Measurements from ENCODE around the gene SLC37A1. TPM values are rescaled to one million over a fixed set of nuclear protein-coding genes. Genes with fewer than 3 reads are reported as not detected.

Gene SLC37A1
- total and polyA plus RNA-seq, 5 donors from 2014 or later: 2.8 to 18.8 (median 3.6) TPM

- ATAC-seq (ENCODE audit: low read depth in 2 of 2) (no peak), DNase-seq (no peak)
- H3K27ac ChIP-seq (ENCODE audit: insufficient read depth, low read length, poor library complexity, severe bottlenecking): no peak overlapping the region
- H3K27me3 ChIP-seq (ENCODE audit: control insufficient read depth, insufficient read depth, low read length): no peaks in the 10 kb centered on the region
- no peak overlapping the region for H3K4me3 Mint-ChIP-seq
- no peaks in the 10 kb centered on the region for H3K4me1 ChIP-seq (ENCODE audit: control insufficient read depth, insufficient read depth, low read length, poor library complexity, severe bottlenecking)
- no peaks in the 10 kb centered on the region for H3K27me3 Mint-ChIP-seq
- peak overlapping the region in 1 of 3 donors; percentile 38 for H3K27ac Mint-ChIP-seq
- peaks cover 5% of the 10 kb centered on the region for H3K36me3 ChIP-seq (ENCODE audit: control insufficient read depth, insufficient read depth, low read length)
- H3K4me1 Mint-ChIP-seq: no peaks in the 10 kb centered on the region
- H3K9me3 ChIP-seq (ENCODE audit: control insufficient read depth in 2 of 2, low read length in 2 of 2): peaks cover 6 to 10% of the 10 kb centered on the region in 2 experiments
- H3K36me3 Mint-ChIP-seq: peaks cover 15% of the 10 kb centered on the region
- H3K9me3 Mint-ChIP-seq: peaks cover 0 to 12% (median 4%) of the 10 kb centered on the region in 7 donors
- H3K4me3 ChIP-seq (ENCODE audit: low read depth, low read length): no peak overlapping the region
These were observed 65.9 kb downstream of the SLC37A1 start for GRCh38 chr21:42579456-42580075.

GRCh38 chr21:42580076-42580792 lies 66.6 kb downstream of the SLC37A1 start:
- peaks cover 4% of the 10 kb centered on the region for H3K36me3 ChIP-seq (ENCODE audit: control insufficient read depth, insufficient read depth, low read length)
- H3K27ac Mint-ChIP-seq: no peak overlapping the region
- ATAC-seq (ENCODE audit: low read depth in 2 of 2) (no peak), DNase-seq (no peak)
- H3K27me3 ChIP-seq (ENCODE audit: control insufficient read depth, insufficient read depth, low read length): no peaks in the 10 kb centered on the region
- peaks cover 15% of the 10 kb centered on the region for H3K36me3 Mint-ChIP-seq
- H3K4me1 ChIP-seq (ENCODE audit: control insufficient read depth, insufficient read depth, low read length, poor library complexity, severe bottlenecking): no peaks in the 10 kb centered on the region
- no peaks in the 10 kb centered on the region for H3K27me3 Mint-ChIP-seq
- H3K9me3 Mint-ChIP-seq: peaks cover 0 to 12% (median 4%) of the 10 kb centered on the region in 7 donors
- no peak overlapping the region for H3K4me3 Mint-ChIP-seq
- H3K27ac ChIP-seq (ENCODE audit: insufficient read depth, low read length, poor library complexity, severe bottlenecking): no peak overlapping the region
- H3K4me1 Mint-ChIP-seq: no peaks in the 10 kb centered on the region
- H3K9me3 ChIP-seq (ENCODE audit: control insufficient read depth in 2 of 2, low read length in 2 of 2): peaks cover 6 to 10% of the 10 kb centered on the region in 2 experiments
- no peak overlapping the region for H3K4me3 ChIP-seq (ENCODE audit: low read depth, low read length)

- Histone ChIP-seq H3K4me1 (ENCODE audit: control insufficient read depth, insufficient read depth, low read length, poor library complexity, severe bottlenecking) (no peaks in the 10 kb centered on the region), H3K9me3 (ENCODE audit: control insufficient read depth in 2 of 2, low read length in 2 of 2) (peaks cover 6 to 10% of the 10 kb centered on the region in 2 experiments), H3K36me3 (ENCODE audit: control insufficient read depth, insufficient read depth, low read length) (peaks cover 2% of the 10 kb centered on the region), H3K27me3 (ENCODE audit: control insufficient read depth, insufficient read depth, low read length) (no peaks in the 10 kb centered on the region), H3K27ac (ENCODE audit: insufficient read depth, low read length, poor library complexity, severe bottlenecking) (no peak overlapping the region), H3K4me3 (ENCODE audit: low read depth, low read length) (no peak overlapping the region)
- H3K4me3 Mint-ChIP-seq: no peak overlapping the region
- peaks cover 9% of the 10 kb centered on the region for H3K36me3 Mint-ChIP-seq
- H3K27ac Mint-ChIP-seq: no peak overlapping the region
- no peaks in the 10 kb centered on the region for H3K4me1 Mint-ChIP-seq
- ATAC-seq (ENCODE audit: low read depth in 2 of 2) (no peak), DNase-seq (no peak)
- H3K27me3 Mint-ChIP-seq: no peaks in the 10 kb centered on the region
- peaks cover 0 to 11% (median 4%) of the 10 kb centered on the region in 7 donors for H3K9me3 Mint-ChIP-seq
These were observed 67.2 kb downstream of the SLC37A1 start for GRCh38 chr21:42580793-42581321.

GRCh38 chr21:42581336-42581992 lies 67.8 kb downstream of the SLC37A1 start:
- no peak overlapping the region for H3K27ac Mint-ChIP-seq
- H3K9me3 Mint-ChIP-seq: peaks cover 0 to 6% (median 4%) of the 10 kb centered on the region in 7 donors
- H3K27me3 Mint-ChIP-seq: no peaks in the 10 kb centered on the region
- Histone ChIP-seq H3K9me3 (ENCODE audit: control insufficient read depth in 2 of 2, low read length in 2 of 2) (peaks cover 4% of the 10 kb centered on the region in 2 experiments), H3K27ac (ENCODE audit: insufficient read depth, low read length, poor library complexity, severe bottlenecking) (no peak overlapping the region), H3K4me1 (ENCODE audit: control insufficient read depth, insufficient read depth, low read length, poor library complexity, severe bottlenecking) (no peaks in the 10 kb centered on the region), H3K27me3 (ENCODE audit: control insufficient read depth, insufficient read depth, low read length) (no peaks in the 10 kb centered on the region), H3K36me3 (ENCODE audit: control insufficient read depth, insufficient read depth, low read length) (no peaks in the 10 kb centered on the region), H3K4me3 (ENCODE audit: low read depth, low read length) (no peak overlapping the region)
- DNase-seq (no peak), ATAC-seq (ENCODE audit: low read depth in 2 of 2) (no peak)
- H3K4me3 Mint-ChIP-seq: no peak overlapping the region
- no peaks in the 10 kb centered on the region for H3K4me1 Mint-ChIP-seq
- peaks cover 4% of the 10 kb centered on the region for H3K36me3 Mint-ChIP-seq

- no peaks in the 10 kb centered on the region for H3K4me1 ChIP-seq (ENCODE audit: control insufficient read depth, insufficient read depth, low read length, poor library complexity, severe bottlenecking)
- H3K36me3 ChIP-seq (ENCODE audit: control insufficient read depth, insufficient read depth, low read length): no peaks in the 10 kb centered on the region
- H3K9me3 ChIP-seq (ENCODE audit: control insufficient read depth in 2 of 2, low read length in 2 of 2): no peaks in the 10 kb centered on the region
- no peak for ATAC-seq (ENCODE audit: low read depth in 2 of 2)
- H3K4me1 Mint-ChIP-seq: no peaks in the 10 kb centered on the region
- H3K36me3 Mint-ChIP-seq: no peaks in the 10 kb centered on the region
- H3K27ac ChIP-seq (ENCODE audit: insufficient read depth, low read length, poor library complexity, severe bottlenecking): no peak overlapping the region
- peaks cover 0 to 4% (median 0%) of the 10 kb centered on the region in 7 donors for H3K9me3 Mint-ChIP-seq
- no peak overlapping the region for H3K4me3 ChIP-seq (ENCODE audit: low read depth, low read length)
- H3K27ac Mint-ChIP-seq: no peak overlapping the region
- DNase-seq: no peak
- no peaks in the 10 kb centered on the region for H3K27me3 Mint-ChIP-seq
- H3K4me3 Mint-ChIP-seq: no peak overlapping the region
- no peaks in the 10 kb centered on the region for H3K27me3 ChIP-seq (ENCODE audit: control insufficient read depth, insufficient read depth, low read length)
These were observed 68.5 kb downstream of the SLC37A1 start for GRCh38 chr21:42581993-42582786.

GRCh38 chr21:42582787-42583476 lies 69.3 kb downstream of the SLC37A1 start:
- Mint-ChIP-seq H3K9me3 (peaks cover 0 to 3% (median 0%) of the 10 kb centered on the region in 7 donors), H3K27me3 (no peaks in the 10 kb centered on the region), H3K27ac (no peak overlapping the region), H3K36me3 (no peaks in the 10 kb centered on the region), H3K4me1 (no peaks in the 10 kb centered on the region), H3K4me3 (no peak overlapping the region)
- H3K4me3 ChIP-seq (ENCODE audit: low read depth, low read length): no peak overlapping the region
- ATAC-seq (ENCODE audit: low read depth in 2 of 2) (no peak), DNase-seq (no peak)
- no peaks in the 10 kb centered on the region for H3K4me1 ChIP-seq (ENCODE audit: control insufficient read depth, insufficient read depth, low read length, poor library complexity, severe bottlenecking)
- no peaks in the 10 kb centered on the region for H3K27me3 ChIP-seq (ENCODE audit: control insufficient read depth, insufficient read depth, low read length)
- no peaks in the 10 kb centered on the region for H3K36me3 ChIP-seq (ENCODE audit: control insufficient read depth, insufficient read depth, low read length)
- no peak overlapping the region for H3K27ac ChIP-seq (ENCODE audit: insufficient read depth, low read length, poor library complexity, severe bottlenecking)
- no peaks in the 10 kb centered on the region for H3K9me3 ChIP-seq (ENCODE audit: control insufficient read depth in 2 of 2, low read length in 2 of 2)
